ENCODE data around the gene STK39.

STK39 gene

GRCh38 chr2:168039881-168040280 lies 207.5 kb downstream of the STK39 start:
- TF ChIP-seq CTCF (conservative IDR thresholded peaks at IDR 0.05; ENCODE audit: low read depth, low read length) = no peak
- no peak for DNase-seq (ENCODE audit: low read depth)

GRCh38 chr2:168037778-168038177 lies 209.6 kb downstream of the STK39 start:
- TF ChIP-seq CTCF (conservative IDR thresholded peaks at IDR 0.05; ENCODE audit: low read depth, low read length) = no peak
- DNase-seq (ENCODE audit: low read depth) = peak; percentile 22
- no peak overlapping the region for H3K4me3 ChIP-seq (ENCODE audit: low read depth, low read length)

More at GRCh38 chr2:168039881-168040280, 207.5 kb downstream of the STK39 start:
- H3K4me3 ChIP-seq (ENCODE audit: low read depth, low read length) = no peak overlapping the region

GRCh38 chr2:168035458-168035857 lies 211.9 kb downstream of the STK39 start:
- no peak overlapping the region for H3K4me3 ChIP-seq (ENCODE audit: low read depth, low read length)
- DNase-seq (ENCODE audit: low read depth) = no peak
- TF ChIP-seq CTCF (conservative IDR thresholded peaks at IDR 0.05; ENCODE audit: low read depth, low read length) = no peak

- no peak for TF ChIP-seq CTCF (conservative IDR thresholded peaks at IDR 0.05; ENCODE audit: low read depth, low read length)
- no peak overlapping the region for H3K4me3 ChIP-seq (ENCODE audit: low read depth, low read length)
- DNase-seq (ENCODE audit: low read depth) = no peak
Observed at GRCh38 chr2:168034616-168035015, 212.8 kb downstream of the STK39 start.

GRCh38 chr2:168033966-168034365 lies 213.4 kb downstream of the STK39 start:
- no peak overlapping the region for H3K4me3 ChIP-seq (ENCODE audit: low read depth, low read length)
- DNase-seq (ENCODE audit: low read depth) = no peak
- TF ChIP-seq CTCF (conservative IDR thresholded peaks at IDR 0.05; ENCODE audit: low read depth, low read length) = no peak

GRCh38 chr2:168032091-168032490 lies 215.3 kb downstream of the STK39 start:
- DNase-seq (ENCODE audit: low read depth) = peak; percentile 23

More at GRCh38 chr2:168032091-168032490, 215.3 kb downstream of the STK39 start:
- no peak for TF ChIP-seq CTCF (conservative IDR thresholded peaks at IDR 0.05; ENCODE audit: low read depth, low read length)
- no peak overlapping the region for H3K4me3 ChIP-seq (ENCODE audit: low read depth, low read length)
